Measurements from ENCODE around the gene USP44.
A peak's percentile ranks its signal among the peaks of the same experiment; 100 is the strongest.
"Not testable (repeated sequence)": the region's sequence is repeated elsewhere in the genome, so short reads cannot be mapped to it uniquely, and the experiment has no call there.

USP44 gene

DNA sequence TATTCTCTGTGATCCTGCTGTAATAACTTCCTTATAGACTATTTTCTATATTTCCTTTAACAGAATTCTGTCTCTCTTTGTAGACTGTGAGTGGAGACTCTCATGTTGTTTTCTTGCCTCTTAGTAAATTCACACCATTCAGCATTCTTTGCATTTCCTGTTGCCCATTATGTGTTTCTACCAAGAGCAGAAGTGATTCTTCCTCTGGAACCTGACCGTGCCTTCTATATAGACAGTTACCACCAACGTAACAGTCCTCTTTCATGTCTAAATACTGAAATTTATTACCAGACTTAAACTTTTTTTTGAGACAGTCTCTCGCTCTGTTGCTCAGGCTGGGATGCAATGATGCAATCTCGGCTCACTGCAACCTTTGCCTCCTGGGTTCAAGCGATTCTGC, 46.2 kb downstream of the USP44 start:
- no peak for DNase-seq

DNA sequence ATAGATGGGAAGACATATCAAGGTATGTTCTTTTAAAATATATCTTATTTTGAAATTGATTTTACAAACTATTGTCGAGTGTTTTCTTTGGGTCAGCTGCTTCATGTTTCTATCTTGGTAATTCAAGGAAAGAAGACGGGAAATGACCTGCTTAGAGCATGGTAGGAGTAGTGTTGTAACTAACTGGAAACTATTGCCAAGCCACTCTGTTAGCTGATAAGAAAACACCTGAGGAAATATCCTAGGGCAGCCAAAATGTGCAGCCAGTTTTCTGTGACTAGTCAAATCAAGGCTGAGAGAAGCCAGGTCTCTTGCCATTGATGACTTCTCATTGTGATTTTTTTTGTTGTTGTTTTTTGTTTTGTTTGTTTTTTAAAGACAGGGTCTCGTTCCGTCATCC, 47.1 kb downstream of the USP44 start:
- DNase-seq: no peak

DNA sequence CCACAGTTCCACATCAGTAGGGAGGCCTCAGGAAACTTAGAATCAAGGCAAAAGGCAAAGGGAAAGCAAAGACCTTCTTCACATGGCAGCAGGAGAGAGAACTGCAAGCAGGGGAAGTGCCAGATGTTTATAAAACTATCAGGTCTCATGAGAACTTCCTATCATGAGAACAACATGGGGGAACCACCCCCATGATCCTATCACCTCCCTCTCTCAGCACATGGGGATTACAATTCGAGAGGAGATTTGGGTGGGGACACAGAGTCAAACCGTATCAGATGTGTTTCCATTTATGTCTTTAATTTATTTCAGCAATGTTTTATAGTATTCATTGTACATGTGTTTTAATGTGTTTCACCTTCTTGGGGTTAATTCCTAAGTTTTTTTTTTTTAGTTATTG, 51.5 kb downstream of the USP44 start:
- DNase-seq: no peak

DNA sequence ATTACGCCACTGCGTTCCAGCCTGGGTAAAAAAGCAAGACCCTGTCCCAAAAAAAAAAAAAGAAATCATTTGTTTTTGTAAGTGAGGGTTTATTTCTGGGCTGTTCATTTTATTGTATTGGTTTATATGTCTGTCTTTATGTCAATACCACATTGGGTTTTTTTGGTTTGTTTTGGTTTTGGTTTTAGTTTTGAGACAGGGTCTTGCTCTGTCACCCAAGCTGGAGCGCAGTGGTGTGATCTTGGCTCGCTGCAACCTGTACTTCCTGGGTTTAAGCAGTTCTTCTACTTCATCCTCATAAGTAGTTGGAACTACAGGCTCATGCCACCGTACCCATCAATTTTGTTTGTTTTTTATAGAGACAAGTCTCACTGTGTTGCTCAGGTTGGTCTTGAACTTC, 52.3 kb downstream of the USP44 start:
- DNase-seq: no peak

DNA sequence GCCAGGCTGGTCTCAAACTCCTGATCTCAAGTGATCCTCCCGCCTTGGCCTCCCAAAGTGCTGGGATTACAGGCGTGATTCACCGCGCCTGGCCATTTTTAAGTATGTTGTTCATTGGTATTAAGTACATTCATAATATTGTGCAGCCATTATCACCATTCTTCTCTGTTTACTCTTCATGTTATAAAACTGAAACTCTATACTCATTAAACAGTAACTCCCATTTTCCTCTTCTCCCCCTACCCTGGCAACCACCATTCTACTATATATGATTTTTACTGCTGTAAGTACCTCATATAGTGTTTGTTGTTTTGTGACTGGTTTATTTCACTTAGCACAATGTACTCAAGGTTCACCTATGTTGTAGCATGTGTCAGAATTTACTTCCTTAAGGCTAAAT, 54.2 kb downstream of the USP44 start:
- DNase-seq: no peak

DNA sequence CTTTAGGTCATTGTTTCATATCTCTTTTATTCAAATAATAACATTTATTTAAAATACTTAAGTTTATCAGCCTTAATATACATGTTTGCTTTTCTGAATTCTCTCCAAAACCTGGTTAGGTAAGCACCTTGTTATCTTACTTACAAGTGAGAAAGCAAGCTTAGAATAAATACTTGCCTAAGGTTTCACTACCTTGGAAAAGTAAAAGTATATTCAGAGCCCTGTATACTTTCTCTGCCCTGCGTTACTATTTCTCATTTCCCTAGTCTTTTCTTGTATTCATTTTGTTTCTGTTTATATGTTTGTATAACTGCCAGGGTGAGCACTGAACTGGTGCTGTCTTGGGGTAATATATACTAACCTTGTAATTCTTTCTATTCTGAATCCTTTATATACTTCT, 55.8 kb downstream of the USP44 start:
- DNase-seq: no peak

DNA sequence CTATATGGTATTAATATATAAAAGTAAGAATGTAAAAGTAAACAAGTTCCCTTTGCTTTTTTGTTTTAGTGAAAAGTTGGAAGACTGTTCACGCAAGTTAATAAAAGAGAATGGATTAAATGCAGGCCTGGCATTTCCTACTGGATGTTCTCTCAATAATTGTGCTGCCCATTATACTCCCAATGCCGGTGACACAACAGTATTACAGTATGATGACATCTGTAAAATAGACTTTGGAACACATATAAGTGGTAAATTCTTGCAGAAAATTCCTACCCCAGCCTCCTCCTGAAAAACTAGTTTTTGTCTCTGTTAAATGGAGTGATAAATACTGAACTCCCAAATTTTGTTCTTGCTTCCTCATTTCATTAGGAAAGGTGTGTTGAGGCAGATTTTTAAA, 56.4 kb downstream of the USP44 start:
- no peak for DNase-seq

DNA sequence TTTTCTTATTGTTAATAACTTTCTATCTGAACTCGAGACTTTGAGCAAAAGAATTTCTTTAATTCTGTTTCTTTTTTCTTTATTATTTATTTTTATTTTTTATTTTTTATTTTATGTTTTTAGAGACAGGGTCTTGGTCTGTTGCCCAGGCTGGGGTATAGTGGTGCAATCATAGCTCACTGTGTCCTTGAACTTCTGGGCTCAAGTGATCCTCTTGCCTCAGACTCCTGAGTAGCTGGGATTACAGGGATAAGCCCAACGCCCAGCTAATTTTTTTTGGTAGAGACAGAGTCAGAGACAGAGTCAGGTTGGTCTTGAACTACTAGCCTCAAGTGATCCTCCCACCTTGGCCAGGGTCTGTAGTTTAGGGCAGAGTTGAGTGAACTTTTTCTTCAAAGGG, 58.8 kb downstream of the USP44 start:
- DNase-seq: no peak

DNA sequence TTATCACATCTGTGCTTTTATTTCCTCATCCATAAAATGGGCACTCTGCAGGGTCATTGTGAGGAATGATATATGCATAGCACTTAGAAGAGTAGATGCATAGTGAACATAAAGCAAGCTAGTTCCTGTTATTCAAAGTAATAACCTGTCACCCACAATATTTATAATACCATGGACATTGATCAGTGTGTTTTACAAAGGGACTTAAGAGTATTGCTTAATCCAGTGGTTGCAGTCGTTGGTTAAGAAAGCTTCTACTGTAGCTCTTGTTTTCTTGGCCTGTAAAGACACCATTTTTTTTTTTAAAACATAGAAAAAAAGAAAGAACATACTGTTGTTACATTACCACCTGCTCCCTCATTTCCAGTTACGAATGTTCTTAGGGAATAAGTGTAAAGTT, 64.3 kb downstream of the USP44 start:
- no peak for DNase-seq

DNA sequence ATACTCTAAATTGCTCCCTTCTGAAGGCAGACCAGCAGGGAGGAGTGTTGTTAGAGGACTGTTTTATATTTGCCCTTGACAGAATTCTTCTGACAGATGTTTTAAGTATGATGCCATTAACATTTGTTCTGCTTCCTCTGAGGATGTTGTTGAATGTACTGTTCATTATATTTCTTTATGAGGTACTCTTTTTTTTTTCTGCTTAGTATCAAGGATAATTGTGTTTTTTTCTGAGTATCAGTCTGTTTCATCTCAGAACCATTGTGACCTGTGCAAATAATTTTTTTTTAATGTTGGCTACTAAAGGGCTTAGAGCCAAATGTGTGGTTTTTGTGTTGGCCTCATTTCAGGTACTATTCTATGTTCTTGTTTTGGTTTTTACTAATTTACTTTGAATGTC, 66.8 kb downstream of the USP44 start:
- no peak for DNase-seq

DNA sequence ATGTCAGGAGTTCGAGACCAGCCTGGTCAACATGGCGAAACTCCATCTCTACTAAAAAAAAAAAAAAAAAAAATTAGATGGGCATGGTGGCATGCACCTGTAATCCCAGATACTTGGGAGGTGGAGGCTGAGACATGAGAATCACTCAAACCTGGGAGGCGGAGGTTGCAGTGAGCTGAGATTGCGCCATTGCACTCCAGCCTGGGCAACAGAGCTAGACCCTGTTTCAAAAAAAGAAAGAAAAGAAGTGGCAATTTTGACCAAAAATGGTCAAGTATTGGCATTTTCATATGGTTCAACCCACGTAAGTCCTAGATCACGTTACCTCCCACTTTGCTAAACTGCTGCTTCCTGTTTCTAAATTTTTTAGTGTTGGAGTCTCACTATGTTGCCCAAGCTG, 68.7 kb downstream of the USP44 start:
- DNase-seq: not testable (repeated sequence)

DNA sequence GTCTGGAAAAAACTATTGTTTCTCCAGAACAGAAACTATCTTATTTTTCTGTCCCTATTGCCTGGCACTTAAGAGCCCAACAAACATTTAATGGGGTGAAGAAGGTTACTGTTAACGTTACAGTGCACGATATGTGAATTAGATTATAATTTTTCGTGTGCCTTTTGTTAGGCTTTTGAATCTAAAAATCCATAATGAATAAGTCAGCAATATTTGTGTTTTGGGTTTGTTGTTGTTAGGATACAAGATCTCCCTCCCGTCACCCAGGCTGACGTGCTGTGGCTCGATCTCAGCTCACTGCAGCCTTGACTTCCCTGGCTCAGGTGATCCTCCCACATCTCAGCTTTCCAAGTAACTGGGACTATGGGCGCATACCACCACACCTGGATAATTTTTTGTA, 69.4 kb downstream of the USP44 start:
- DNase-seq: no peak

DNA sequence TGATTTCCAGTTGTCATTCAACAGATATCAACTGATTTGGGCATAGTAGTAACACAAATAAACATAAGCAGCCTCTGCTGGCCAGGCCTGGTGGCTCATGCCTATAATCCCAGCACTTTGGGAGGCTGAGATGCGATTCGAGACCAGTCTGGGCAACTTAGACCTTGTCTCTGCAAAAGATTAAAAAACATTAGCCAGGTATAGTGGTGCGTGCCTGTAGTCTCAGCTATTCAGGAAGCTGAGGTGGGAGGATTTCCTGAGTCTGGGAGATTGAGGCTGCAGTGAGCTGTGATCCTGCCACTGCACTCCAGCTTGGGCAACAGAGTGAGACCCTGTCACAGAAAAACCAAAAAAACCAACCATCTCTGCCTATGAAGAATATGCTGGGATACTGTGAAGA, 70.2 kb downstream of the USP44 start:
- no peak for DNase-seq

DNA sequence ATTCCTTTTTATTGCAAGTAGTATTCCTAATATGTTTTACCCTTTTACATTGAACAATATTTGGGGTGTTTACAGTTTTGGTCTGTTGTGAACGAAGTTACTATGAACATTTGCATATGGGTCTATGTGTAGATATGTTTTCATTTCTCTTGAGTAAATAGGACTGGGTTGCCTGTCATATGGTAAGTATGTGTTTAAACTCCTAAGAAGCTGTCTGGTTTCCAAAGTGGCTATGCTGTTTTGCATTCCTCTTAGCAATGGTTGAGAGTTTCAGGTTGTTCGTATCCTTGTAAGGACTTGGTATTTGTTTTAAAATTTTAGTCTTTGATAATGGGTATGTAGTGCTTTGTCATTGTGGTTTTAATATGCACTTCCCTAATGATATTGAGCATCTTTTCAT, 71.0 kb downstream of the USP44 start:
- no peak for DNase-seq

DNA sequence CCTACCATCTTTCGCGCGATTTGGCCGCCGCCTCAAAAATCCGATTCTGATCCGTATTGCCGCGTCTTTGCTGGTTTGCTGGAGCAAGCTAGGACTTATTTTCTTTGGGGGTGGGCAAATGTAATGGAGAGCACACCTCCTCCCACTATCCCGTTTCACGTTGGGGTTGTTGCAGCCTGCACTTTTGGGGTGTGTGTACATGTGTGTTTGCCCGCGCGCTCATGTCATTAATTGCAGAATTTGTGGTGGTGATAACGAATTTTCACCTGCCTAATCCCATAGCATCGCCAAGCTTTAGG, 76.7 kb downstream of the USP44 start:
- no peak for DNase-seq

DNA sequence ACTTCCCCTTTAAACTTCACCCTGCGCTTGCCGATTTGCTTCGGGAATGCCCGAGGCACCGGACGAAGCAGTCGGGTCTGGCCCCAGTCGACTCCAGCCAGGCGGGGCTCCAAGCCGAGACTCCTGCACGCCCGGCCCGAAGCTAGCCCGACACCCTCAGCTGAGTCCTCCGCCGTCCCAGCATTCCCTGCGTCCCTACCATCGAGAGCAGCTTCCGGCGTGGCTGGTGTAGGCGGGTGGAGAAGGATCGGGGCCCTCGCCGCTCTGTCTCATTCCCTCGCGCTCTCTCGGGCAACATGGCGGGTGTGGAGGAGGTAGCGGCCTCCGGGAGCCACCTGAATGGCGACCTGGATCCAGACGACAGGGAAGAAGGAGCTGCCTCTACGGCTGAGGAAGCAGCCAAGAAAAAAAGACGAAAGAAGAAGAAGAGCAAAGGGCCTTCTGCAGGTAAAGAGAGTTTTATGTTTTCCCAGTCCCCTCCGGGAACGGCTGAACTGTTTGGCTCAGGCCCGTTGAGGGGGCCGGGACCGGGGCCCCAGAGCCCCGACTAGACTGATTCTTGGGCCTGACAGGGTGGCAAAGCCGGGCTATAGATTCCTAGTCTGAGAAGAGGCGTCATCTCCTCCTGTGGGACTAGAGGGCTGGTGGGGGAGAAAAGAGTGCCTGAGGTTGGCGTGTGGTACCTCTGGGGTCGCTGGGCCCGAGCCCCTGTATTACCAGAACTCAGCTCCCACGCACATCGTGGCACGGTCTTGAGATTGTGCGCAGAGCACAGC, 77.2 kb downstream of the USP44 start, which contains the start of gene METAP2:
METAP2 (plus strand) TSS at position 269 of the 776 bp plus-strand sequence; CDS start at position 297, 28 bp downstream.
- peak; percentile 91 for DNase-seq

DNA sequence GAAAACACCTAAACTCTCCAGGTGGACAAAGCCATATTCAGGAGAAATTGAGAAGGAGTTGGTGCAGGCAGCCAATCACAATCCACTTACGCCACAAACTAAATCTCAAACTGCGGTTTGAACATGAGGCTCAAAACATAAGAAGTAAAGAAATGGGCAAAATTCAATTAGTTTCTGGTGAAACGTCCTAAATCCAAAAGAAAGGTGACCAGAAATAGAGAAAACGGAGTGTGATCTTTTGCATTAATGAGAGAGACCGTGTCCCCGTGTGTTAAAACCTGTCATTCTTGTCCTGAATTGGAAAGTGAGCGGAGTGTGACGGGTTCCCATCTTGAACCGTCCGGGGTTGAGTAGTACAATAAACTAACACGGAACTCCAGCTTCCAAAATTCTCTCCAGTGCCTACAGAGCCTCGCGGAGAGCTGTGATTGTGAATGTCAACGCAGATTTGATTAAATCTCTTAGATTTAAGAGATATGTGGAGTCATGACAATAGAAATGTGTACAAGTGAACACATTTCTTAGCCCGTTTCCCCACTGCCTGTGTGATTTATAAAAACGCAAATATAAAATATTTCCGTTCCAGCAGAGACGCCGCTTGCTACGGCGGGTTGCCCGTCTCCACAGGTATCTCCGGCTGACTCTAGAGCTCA, 77.9 kb downstream of the USP44 start:
- peak; percentile 48 for DNase-seq

DNA sequence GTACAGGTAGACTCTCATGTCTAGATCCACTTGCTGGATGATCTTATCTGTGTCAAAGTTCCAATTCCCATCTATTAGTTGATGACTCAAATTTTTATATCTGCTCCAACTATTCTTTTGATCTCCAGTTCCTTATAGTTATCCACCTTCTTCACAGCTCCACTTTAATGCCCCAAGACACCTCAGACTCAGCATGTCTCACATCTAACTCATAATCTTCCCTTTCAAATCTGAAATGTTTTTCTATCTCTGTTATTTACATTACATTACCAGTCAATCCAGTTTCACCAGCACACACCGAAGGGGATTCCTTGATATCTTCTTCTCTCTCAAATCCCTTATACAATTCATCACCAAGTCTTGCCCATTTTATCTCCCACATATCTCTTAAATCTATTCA, 81.0 kb downstream of the USP44 start:
- no peak for DNase-seq
